T-cell (primary cell): ENCODE data around the gene NPAS3. TPM values are rescaled to one million over a fixed set of nuclear protein-coding genes. Genes with fewer than 3 reads are reported as not detected.

Source experiments
- ATAC-seq, 4 experiments: fragments of 200-7000 bp in 3 of 4; fragments of 150-1000 bp in 1 of 4; cut with Tn5 transposase; replicated peaks in 1 of 4; 1 replicate in 3 of 4; 2 replicates in 1 of 4; pipeline ENCODE4 v1.10.0; 2021; ENCODE audit warnings: moderate library complexity in 3 of 4, mild to moderate bottlenecking in 2 of 4, moderate number of reproducible peaks in 1 of 4
- CTCF ChIA-PET, 2 donors: fragments of 300-600 bp; sonication (Branson Sonifier 250); formaldehyde crosslinking; loops; one replicate each; lab custom pipeline; 2022; ENCODE audit warnings: antibody characterized with exemption in 2 of 2; lab: Charles Lee
- POLR2A ChIA-PET, 2 donors: fragments of 300-600 bp; sonication (Branson Sonifier 250); formaldehyde crosslinking; loops; one replicate each; lab custom pipeline; 2022; ENCODE audit warnings: antibody characterized with exemption in 2 of 2; lab: Charles Lee
- DNase-seq, 35 experiments: peaks; one replicate each; pipeline versions ENCODE4 v3.0.0 to v3.0.0-alpha.2; 2013 to 2023
- H3K27ac ChIP-seq: one replicate; pipeline ENCODE4 v1.5.1; 2013; ENCODE audit warnings: low read length
- H3K27me3 ChIP-seq, 2 experiments: replicated peaks in 1 of 2; 1 replicate in 1 of 2; 2 replicates in 1 of 2; pipeline versions ENCODE4 v1.6.1 to v1.7.0; 2013; ENCODE audit warnings: low read length in 1 of 2, mixed read lengths in 1 of 2; ENCODE audit not compliant: control insufficient read depth in 2 of 2, insufficient read depth in 2 of 2; ENCODE audit errors: extremely low read depth in 1 of 2
- H3K36me3 ChIP-seq, 2 donors: 1 replicate in 1 of 2; 2 replicates in 1 of 2; pipeline versions ENCODE4 v1.6.1 to v1.7.0; 2013; ENCODE audit warnings: low read length in 1 of 2; ENCODE audit not compliant: control insufficient read depth in 2 of 2, insufficient read depth in 1 of 2; ENCODE audit errors: extremely low read depth in 1 of 2
- H3K4me1 ChIP-seq, 2 experiments: 1 replicate in 1 of 2; 2 replicates in 1 of 2; pipeline versions ENCODE4 v1.6.1 to v1.7.0; 2013; ENCODE audit warnings: low read length in 2 of 2, mixed read lengths in 1 of 2; ENCODE audit not compliant: insufficient read depth in 2 of 2, control insufficient read depth in 1 of 2; ENCODE audit errors: extremely low read depth in 1 of 2
- H3K4me3 ChIP-seq, 2 donors: 1 replicate in 1 of 2; 2 replicates in 1 of 2; pipeline versions ENCODE4 v1.5.1 to v1.7.0; 2013; ENCODE audit warnings: mild to moderate bottlenecking in 2 of 2, low read length in 1 of 2, moderate library complexity in 1 of 2; ENCODE audit not compliant: control insufficient read depth in 1 of 2; ENCODE audit errors: extremely low read depth in 1 of 2
- H3K9me3 ChIP-seq: 2 replicates; pipeline ENCODE4 v1.7.0; 2013
- H3K27ac Mint-ChIP-seq, 2 donors: one replicate each; pipeline ENCODE4 v1.8.0; 2020 to 2021; ENCODE audit warnings: mild to moderate bottlenecking in 2 of 2, mixed read lengths in 2 of 2
- H3K27me3 Mint-ChIP-seq, 2 donors: one replicate each; pipeline ENCODE4 v1.8.0; 2021 to 2022; ENCODE audit warnings: mixed read lengths in 2 of 2
- H3K36me3 Mint-ChIP-seq: one replicate; pipeline ENCODE4 v1.8.0; 2021; ENCODE audit warnings: mixed read lengths
- H3K4me1 Mint-ChIP-seq, 3 donors: one replicate each; pipeline ENCODE4 v1.8.0; 2020 to 2022; ENCODE audit warnings: mixed read lengths in 3 of 3, mild to moderate bottlenecking in 1 of 3
- H3K4me3 Mint-ChIP-seq, 3 donors: one replicate each; pipeline ENCODE4 v1.8.0; 2020 to 2022; ENCODE audit warnings: mild to moderate bottlenecking in 3 of 3, mixed read lengths in 3 of 3, moderate library complexity in 3 of 3
- H3K9me3 Mint-ChIP-seq, 3 donors: one replicate each; pipeline ENCODE4 v1.8.0; 2020 to 2022; ENCODE audit warnings: mixed read lengths in 3 of 3
- WGBS: methylation state at CpG from one replicate; pipeline ENCODE4 v1.1.5; 2013; ENCODE audit warnings: missing lambda C conversion rate; ENCODE audit not compliant: insufficient coverage; 5-methylcytosine and 5-hydroxymethylcytosine counted together
- total RNA-seq, 35 experiments: library from RNA in 6 of 35; stranded (reverse) in 6 of 35; fragments of 120-200 nt in 1 of 35; gene quantifications; one replicate each; pipeline versions ENCODE4 v1.2.1 to v1.2.4 and lab custom pipeline; 2013 to 2026

NPAS3 gene
- total RNA-seq, 5 donors from 2014 or later (not counting 1 experiment from before 2014, with no cell fraction given), result 0.10 TPM; not detected in 4

GRCh38 chr14:33404054-33404453, 465.4 kb downstream of the NPAS3 start:
- whole genome bisulfite sequencing, result 88% methylated on average over 1 of the region's 1 CpG
- H3K9me3 Mint-ChIP-seq, result peaks cover 5 to 10% (median 8%) of the 10 kb centered on the region in 3 donors
- Histone ChIP-seq H3K9me3 (no peaks in the 10 kb centered on the region), H3K27ac (no peak overlapping the region), H3K36me3 (no peaks in the 10 kb centered on the region), H3K27me3 (no peaks in the 10 kb centered on the region), H3K4me3 (no peak overlapping the region), H3K4me1 (no peaks in the 10 kb centered on the region)
- ATAC-seq, result no peak
- H3K4me1 Mint-ChIP-seq, result no peaks in the 10 kb centered on the region
- CTCF ChIA-PET, result no interaction called here
- no peak overlapping the region for H3K27ac Mint-ChIP-seq
- no peak overlapping the region for H3K4me3 Mint-ChIP-seq
- no peaks in the 10 kb centered on the region for H3K27me3 Mint-ChIP-seq
- POLR2A ChIA-PET, result no interaction called here
- DNase-seq, result no peak
- no peaks in the 10 kb centered on the region for H3K36me3 Mint-ChIP-seq

- Histone ChIP-seq H3K9me3 (no peaks in the 10 kb centered on the region), H3K4me1 (no peaks in the 10 kb centered on the region), H3K4me3 (no peak overlapping the region), H3K27me3 (no peaks in the 10 kb centered on the region), H3K27ac (no peak overlapping the region), H3K36me3 (no peaks in the 10 kb centered on the region)
- Mint-ChIP-seq H3K36me3 (no peaks in the 10 kb centered on the region), H3K9me3 (peaks cover 5 to 10% (median 8%) of the 10 kb centered on the region in 3 donors), H3K4me3 (no peak overlapping the region), H3K27me3 (no peaks in the 10 kb centered on the region), H3K27ac (no peak overlapping the region), H3K4me1 (no peaks in the 10 kb centered on the region)
- POLR2A ChIA-PET, result no interaction called here
- CTCF ChIA-PET, result no interaction called here
- ATAC-seq (no peak), DNase-seq (no peak)
- WGBS, result 100% methylated on average over 1 of the region's 1 CpG
Measured at GRCh38 chr14:33404964-33405574, 466.4 kb downstream of the NPAS3 start.

- no peak overlapping the region for H3K27ac Mint-ChIP-seq
- H3K9me3 Mint-ChIP-seq, result peaks cover 5 to 10% (median 8%) of the 10 kb centered on the region in 3 donors
Measured at GRCh38 chr14:33406766-33407165, 468.1 kb downstream of the NPAS3 start.

GRCh38 chr14:33408291-33408690, 469.6 kb downstream of the NPAS3 start:
- H3K9me3 Mint-ChIP-seq, result peaks cover 5 to 10% (median 8%) of the 10 kb centered on the region in 3 donors
- no peak for ATAC-seq
- no peak overlapping the region for H3K4me3 ChIP-seq
- no peak for DNase-seq
- 71% methylated on average over 1 of the region's 2 CpGs for WGBS
- no peaks in the 10 kb centered on the region for H3K4me1 Mint-ChIP-seq
- H3K27ac Mint-ChIP-seq, result no peak overlapping the region
- no peaks in the 10 kb centered on the region for H3K36me3 ChIP-seq
- no peaks in the 10 kb centered on the region for H3K36me3 Mint-ChIP-seq
- ChIA-PET CTCF (no interaction called here), POLR2A (no interaction called here)
- H3K27me3 ChIP-seq, result no peaks in the 10 kb centered on the region
- H3K27ac ChIP-seq, result no peak overlapping the region
- H3K4me1 ChIP-seq, result no peaks in the 10 kb centered on the region
- peaks cover 3% of the 10 kb centered on the region in 2 donors for H3K27me3 Mint-ChIP-seq
- no peaks in the 10 kb centered on the region for H3K9me3 ChIP-seq
- H3K4me3 Mint-ChIP-seq, result no peak overlapping the region

More at GRCh38 chr14:33406766-33407165, 468.1 kb downstream of the NPAS3 start:
- ATAC-seq, result no peak
- no peaks in the 10 kb centered on the region for H3K36me3 ChIP-seq
- no CpG with 5 or more reads among the region's 2 CpGs for WGBS
- no peaks in the 10 kb centered on the region for H3K4me1 ChIP-seq
- H3K4me1 Mint-ChIP-seq, result no peaks in the 10 kb centered on the region
- no peaks in the 10 kb centered on the region for H3K9me3 ChIP-seq
- POLR2A ChIA-PET, result no interaction called here
- H3K27ac ChIP-seq, result no peak overlapping the region
- no peak overlapping the region for H3K4me3 Mint-ChIP-seq
- no peak for DNase-seq
- no peaks in the 10 kb centered on the region for H3K36me3 Mint-ChIP-seq
- H3K27me3 Mint-ChIP-seq, result peaks cover 0 to 3% of the 10 kb centered on the region in 2 donors
- no peak overlapping the region for H3K4me3 ChIP-seq
- CTCF ChIA-PET, result no interaction called here
- no peaks in the 10 kb centered on the region for H3K27me3 ChIP-seq

GRCh38 chr14:33412450-33412849, 473.8 kb downstream of the NPAS3 start:
- no peaks in the 10 kb centered on the region for H3K36me3 Mint-ChIP-seq
- no peaks in the 10 kb centered on the region for H3K9me3 Mint-ChIP-seq
- no peak for DNase-seq
- no peak overlapping the region for H3K27ac Mint-ChIP-seq
- Histone ChIP-seq H3K9me3 (no peaks in the 10 kb centered on the region), H3K27ac (no peak overlapping the region), H3K4me3 (no peak overlapping the region), H3K36me3 (no peaks in the 10 kb centered on the region), H3K27me3 (no peaks in the 10 kb centered on the region), H3K4me1 (no peaks in the 10 kb centered on the region)
- H3K4me3 Mint-ChIP-seq, result no peak overlapping the region
- ATAC-seq, result no peak
- ChIA-PET CTCF (interaction anchor here in 1 of 2 donors (0.6 kb wide), 1 partner anchor 62 kb away, joined by 5 read pairs; no protein-coding TSS in a partner anchor), POLR2A (no interaction called here)
- peaks cover 3 to 7% of the 10 kb centered on the region in 2 donors for H3K27me3 Mint-ChIP-seq
- no peaks in the 10 kb centered on the region for H3K4me1 Mint-ChIP-seq

- Mint-ChIP-seq H3K4me3 (no peak overlapping the region), H3K27ac (no peak overlapping the region), H3K9me3 (no peaks in the 10 kb centered on the region), H3K36me3 (no peaks in the 10 kb centered on the region), H3K4me1 (no peaks in the 10 kb centered on the region), H3K27me3 (peaks cover 3 to 7% of the 10 kb centered on the region in 2 donors)
- 28% methylated on average over 3 of the region's 5 CpGs for WGBS
- Histone ChIP-seq H3K27ac (no peak overlapping the region), H3K9me3 (no peaks in the 10 kb centered on the region), H3K36me3 (no peaks in the 10 kb centered on the region), H3K27me3 (no peaks in the 10 kb centered on the region), H3K4me3 (no peak overlapping the region), H3K4me1 (no peaks in the 10 kb centered on the region)
- no peak for DNase-seq
- POLR2A ChIA-PET, result no interaction called here
- no peak for ATAC-seq
- CTCF ChIA-PET, result interaction anchor here in 1 of 2 donors (0.8 kb wide), 1 partner anchor 10 kb away, joined by 3 read pairs; no protein-coding TSS in a partner anchor
Measured at GRCh38 chr14:33413381-33413780, 474.7 kb downstream of the NPAS3 start.
